Stimulated activated CD8-positive, alpha-beta memory T cell treated with anti-CD3 and anti-CD28 coated beads, Interleukin-7, amount 100 ng/mL, for 48 hours (primary cell): ENCODE data around the gene GALR2.

Source experiments
- DNase-seq, 2 donors: peaks; one replicate each; pipeline ENCODE4 v3.0.0-alpha.2; 2020; ENCODE audit warnings: low read depth in 1 of 2; ENCODE audit errors: extremely low read depth in 1 of 2

The GALR2 gene

GRCh38 chr17:76092526-76093413, 18.2 kb downstream of the GALR2 start:
- DNase-seq, result no peak

- DNase-seq, result no peak
Measured at GRCh38 chr17:76094046-76094445, 19.5 kb downstream of the GALR2 start.

DNA sequence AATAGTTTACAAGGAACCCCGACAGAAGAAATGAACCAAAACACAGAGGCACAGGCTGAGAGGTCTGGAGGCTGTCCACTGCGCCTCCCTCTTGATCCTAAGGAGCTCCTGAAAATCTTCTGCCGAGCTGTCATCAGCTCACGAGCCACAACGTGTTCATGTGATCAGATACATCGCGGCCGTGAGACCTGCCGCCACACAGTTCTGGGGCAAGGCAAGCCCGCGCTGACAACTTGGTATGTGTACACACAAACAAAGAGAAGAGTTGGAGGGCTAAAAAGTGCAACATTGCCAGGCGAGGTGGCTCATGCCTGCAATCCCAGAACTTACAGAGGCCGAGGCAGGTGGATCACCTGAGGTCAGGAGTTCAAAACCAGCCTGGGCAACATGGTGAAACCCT, 21.4 kb downstream of the GALR2 start:
- DNase-seq, result no peak

DNA sequence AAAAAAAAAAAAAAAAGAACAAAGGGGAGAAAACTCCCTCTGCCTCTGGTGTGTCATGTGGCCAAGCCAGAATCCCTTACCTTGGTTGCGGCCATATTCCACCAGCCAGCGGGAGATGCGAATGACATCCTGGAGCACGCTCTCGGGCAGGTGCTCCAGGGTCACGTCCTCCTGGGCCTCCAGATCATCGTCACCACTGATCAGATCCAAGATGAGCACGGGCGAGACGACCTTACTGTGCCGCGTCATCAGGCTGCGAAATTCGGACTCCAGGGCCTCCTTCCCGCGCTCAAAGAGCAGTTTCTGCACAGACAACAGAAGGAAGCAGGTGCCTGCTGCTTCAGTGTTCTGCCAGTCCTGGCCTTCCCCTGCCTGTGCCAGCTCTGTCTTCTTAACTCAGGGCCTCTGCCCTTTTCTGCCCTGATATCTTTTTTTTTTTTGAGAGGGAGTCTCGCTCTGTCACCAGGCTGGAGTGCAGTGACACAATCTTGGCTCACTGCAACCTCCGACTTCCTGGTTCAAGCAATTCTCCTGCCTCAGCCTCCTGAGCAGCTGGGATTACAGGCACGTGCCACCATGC, 23.2 kb downstream of the GALR2 start:
- DNase-seq, result no peak

DNA sequence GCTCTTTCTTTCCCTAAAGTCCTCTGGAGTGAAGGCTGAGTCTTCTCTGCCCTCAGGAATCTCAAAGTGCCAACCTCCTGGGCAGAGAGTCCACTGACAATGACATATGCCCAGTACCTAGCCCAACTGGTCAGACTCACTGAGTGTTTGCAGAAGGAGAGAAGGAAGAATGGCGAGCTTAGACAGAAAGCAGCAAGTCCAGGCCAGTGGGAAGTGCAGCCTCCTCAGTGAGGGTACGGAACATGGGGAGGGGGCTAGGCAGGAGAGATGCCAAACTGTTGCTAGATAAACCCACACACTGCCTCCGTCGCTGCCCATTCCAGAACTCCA, 28.3 kb downstream of the GALR2 start:
- DNase-seq, result no peak

DNA sequence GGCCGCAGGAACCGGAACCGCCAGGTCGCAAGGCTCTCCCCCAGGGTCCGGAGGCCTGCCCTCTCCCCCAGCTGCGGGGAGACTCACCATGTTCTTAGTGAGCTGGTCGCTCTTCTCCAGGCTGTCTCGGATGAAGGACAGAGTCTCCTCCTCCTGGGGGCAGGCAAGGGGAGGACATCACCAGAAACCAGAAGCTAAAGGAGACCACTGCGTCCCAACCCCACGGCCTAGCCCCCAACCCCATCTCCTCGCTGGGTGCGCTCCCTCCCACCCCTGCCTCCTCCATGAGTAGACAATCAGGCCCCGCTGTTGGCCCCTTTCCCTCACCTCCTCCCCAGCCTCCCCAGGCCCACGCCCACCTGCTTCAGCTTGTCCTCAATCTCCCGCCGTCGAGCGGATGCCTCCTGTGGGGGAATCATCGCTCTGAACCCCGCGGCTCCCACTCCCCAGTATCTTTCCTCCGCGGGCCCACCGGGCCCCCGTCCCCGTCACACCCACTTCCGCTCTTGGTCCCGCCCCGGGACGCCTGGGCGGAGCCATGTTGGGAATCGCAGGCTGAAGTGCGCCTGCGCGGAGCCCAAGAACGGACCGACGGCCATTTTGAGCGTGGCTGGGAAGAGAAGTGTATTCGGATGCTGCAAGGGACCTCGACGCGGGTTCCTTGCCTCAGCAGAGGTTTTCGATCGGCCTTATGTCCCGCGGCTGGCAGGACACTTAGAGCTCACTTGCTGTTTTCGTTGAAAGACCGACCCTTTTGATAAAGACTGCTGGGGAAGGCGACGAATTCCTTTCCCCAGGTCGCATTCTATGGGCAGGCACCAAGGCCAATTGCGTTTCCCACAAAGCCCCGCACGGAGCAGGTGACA, 28.9 kb downstream of the GALR2 start, which contains the start of gene EXOC7:
Gene EXOC7 (minus strand): TSS at position 514 of the 866 bp plus-strand sequence. CDS start 95 bp downstream, at position 419.
- DNase-seq, result peak; percentile 80 to 90

GRCh38 chr17:76104140-76104895, 29.7 kb downstream of the GALR2 start:
- DNase-seq, result no peak

GRCh38 chr17:76104896-76105231, 30.3 kb downstream of the GALR2 start:
- no peak for DNase-seq

GRCh38 chr17:76106703-76107102, 32.1 kb downstream of the GALR2 start:
- DNase-seq, result no peak

DNA sequence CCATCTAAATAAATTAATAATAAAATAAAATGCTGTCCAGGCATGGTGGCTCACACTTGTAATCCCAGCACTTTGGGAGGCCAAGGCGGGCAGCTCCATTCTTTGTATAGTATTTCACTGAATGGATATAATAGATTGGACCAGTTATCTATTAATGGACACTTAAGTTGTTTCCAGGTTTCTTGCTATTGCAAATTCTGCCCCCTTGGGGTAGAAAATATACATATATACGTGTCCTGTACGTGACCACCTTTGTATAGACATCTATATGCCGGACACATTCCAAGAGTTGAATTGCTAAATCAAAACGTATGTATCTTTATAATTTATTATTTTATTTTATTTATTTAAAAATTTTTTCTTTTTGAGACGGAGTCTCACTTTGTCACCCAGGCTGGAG, 32.9 kb downstream of the GALR2 start:
- DNase-seq, result no peak

- DNase-seq, result no peak
Measured at GRCh38 chr17:76111956-76112355, 37.4 kb downstream of the GALR2 start.

- no peak for DNase-seq
Measured at GRCh38 chr17:76115138-76115754, 40.7 kb downstream of the GALR2 start.

DNA sequence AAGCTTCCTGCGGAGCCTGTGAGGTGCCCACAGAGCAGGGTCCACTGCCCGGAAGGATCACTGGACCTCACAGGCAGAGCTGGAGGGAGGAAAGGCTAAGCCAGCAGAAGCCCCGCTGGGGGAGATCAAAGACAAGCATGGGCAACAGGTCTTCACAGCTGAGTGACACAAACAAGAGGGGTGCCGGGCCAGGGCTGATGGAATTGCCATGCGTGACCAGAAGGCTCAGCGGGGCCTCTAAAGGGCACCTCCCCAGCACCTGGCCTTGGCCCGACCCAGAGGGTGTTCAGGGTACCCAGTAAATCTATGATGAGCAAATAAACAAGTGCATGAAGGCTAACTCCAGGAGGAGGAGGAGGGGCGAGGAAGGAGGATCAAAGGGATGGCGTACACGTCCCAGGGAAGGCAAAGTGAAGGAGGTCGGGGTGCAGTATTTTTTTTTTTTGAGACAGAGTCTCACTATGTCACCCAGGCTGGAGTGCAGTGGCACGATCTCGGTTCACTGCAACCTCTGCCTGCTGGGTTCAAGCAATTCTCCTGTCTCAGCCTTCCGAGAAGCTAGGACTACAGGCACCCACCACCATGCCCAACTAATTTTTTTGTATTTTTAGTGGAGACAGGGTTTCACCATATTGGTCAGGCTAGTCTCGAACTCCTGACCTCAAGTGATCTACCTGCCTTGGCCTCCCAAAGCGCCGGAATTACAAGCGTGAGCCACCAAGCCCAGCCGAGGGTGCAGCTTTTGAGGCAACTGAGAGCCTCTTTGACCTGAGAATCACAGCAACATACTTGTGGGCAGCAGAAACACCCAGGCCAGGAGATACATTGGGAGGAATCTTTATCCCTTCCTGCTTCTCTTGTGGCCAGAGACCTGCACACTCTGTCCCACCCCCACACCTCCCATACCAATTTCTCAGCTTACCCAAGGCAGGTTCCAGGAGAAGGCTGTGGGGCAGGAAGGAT, 45.1 kb downstream of the GALR2 start:
- DNase-seq, result no peak

DNA sequence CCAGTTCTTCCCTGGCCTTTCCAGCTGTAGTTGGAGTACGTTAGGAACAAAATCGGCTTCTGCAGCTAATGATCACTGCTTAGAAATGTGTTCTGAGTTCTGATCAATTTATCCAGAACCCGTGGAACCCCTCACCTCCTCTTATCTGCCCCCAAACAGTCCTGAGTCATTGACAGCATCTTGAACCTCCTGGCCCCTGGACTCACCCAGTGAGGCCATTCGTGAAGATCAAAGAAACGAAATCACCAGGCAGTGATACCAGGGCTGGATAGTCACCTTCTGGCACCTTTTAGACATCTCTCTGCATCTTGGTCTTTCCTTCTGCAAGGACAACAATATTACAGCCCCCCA, 46.1 kb downstream of the GALR2 start:
- no peak for DNase-seq

DNA sequence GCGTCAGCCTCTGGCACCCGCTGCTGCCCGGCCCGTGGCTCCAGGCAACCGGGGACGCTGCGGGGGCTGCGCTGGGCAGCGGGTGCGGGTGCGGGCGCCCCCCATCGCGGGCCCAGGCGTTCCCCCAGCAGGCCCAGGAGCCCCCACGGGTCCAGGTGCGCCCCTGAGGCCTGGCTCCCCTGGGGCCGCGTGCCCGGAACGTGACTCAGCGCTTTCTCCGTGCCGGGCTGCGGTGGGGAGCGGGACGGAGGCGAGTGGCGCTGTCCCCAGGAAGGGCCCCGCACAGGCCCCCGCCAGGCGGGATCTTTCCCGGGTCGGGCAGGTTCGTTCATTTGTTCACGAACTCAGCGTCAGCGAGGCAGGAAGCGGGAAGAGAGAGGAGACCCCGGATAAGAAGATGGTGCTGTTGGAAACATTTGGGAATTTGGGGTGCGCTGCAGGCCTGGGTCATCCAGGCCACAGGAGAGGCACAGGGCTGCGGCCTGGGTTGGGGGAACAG, 47.4 kb downstream of the GALR2 start:
- DNase-seq, result no peak

DNA sequence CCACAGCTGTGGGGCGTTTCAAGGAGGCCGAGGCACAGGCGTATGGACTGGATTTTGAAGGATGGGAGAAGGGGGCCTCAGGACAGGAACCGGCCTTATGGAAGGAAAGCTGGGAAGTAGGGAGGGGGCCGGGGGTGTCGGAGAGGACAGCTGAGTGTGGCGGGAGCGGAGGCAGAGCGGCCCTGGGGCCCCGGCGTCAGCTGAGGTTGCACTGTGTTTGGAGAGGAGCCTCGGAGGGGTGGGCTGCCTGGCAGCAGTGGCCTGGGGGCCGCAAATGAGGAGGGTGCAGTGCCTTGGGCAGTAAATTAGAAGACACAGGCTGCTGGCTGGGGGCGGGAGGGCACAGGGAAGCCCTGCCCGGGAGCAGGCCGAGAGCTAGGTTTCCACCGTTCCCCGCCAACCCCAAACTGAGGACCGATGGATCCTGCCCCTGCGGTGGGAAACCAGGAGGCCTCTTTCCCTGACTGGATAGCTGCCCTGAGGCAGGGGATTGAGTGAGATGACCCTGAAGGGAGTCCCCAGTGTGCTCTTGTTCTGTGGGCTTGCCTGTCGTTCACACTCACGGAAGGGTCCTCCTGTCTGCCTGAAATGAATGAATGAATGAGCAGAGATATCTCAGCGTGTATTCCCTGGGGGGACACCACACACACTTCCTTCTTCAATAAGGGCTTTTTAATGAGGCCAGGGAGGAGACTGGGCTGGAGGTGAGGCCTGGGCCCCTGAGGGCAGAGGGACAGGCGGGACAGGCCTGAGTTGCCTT, 48.0 kb downstream of the GALR2 start:
- DNase-seq, result no peak

GRCh38 chr17:76123191-76123499, 48.6 kb downstream of the GALR2 start:
- DNase-seq, result no peak

- no peak for DNase-seq
Measured at GRCh38 chr17:76123749-76124581, 49.4 kb downstream of the GALR2 start.
